Measurements from ENCODE around the gene MED15. TPM values are rescaled to one million over a fixed set of nuclear protein-coding genes. Genes with fewer than 3 reads are reported as not detected.

MED15 gene
- total RNA-seq, 1 experiment from 2014 or later, result 14.7 TPM

DNA sequence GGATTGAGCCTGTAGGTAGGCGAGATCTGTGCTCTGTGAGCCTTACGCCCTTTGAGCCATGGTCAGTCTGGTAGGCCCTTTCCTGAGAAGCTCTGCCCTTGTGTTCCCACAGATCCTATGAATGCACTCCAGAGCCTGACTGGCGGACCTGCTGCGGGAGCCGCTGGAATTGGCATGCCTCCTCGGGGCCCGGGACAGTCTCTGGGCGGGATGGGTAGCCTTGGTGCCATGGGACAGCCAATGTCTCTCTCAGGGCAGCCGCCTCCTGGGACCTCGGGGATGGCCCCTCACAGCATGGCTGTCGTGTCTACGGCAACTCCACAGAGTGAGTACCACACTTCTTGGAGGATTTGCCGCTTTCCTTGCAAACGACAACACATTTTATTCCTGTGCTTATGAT is 47.4 kb downstream of the MED15 start:
- Histone ChIP-seq H3K9me3 (replicated peaks) (peaks cover 6% of the 10 kb centered on the region; the same call in 1 of the 2 replicates), H3K27me3 (no peaks in the 10 kb centered on the region), H3K4me1 (no peaks in the 10 kb centered on the region), H3K4me3 (no peak overlapping the region), H3K27ac (no peak overlapping the region), H3K36me3 (peaks cover 64% of the 10 kb centered on the region)
- DNase-seq, result no peak

DNA sequence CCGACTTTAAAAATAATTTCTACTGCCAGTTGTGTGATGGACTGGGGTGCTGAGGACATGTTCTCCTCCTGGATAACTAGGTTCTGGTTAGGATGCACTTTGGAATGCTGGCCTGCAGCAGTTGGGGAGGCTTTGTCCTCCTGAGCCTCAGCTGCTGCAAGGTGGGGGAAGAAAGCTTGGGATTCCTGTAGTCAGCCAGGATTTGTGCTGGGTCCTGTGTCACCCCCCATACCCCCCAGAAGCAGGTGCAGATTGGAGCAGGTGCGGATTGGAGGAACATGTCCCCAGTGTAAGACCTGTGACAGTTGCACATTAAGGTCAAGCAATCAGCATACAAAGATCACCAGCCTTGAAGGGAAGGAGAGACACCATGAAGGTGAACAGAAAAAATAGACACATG is 51.1 kb downstream of the MED15 start:
- H3K36me3 ChIP-seq, result peaks cover 47% of the 10 kb centered on the region
- H3K4me3 ChIP-seq, result no peak overlapping the region
- no peaks in the 10 kb centered on the region for H3K4me1 ChIP-seq
- H3K9me3 ChIP-seq (replicated peaks), result peaks cover 6% of the 10 kb centered on the region; the same call in 1 of the 2 replicates
- no peak overlapping the region for H3K27ac ChIP-seq
- no peak for DNase-seq
- H3K27me3 ChIP-seq, result no peaks in the 10 kb centered on the region

DNA sequence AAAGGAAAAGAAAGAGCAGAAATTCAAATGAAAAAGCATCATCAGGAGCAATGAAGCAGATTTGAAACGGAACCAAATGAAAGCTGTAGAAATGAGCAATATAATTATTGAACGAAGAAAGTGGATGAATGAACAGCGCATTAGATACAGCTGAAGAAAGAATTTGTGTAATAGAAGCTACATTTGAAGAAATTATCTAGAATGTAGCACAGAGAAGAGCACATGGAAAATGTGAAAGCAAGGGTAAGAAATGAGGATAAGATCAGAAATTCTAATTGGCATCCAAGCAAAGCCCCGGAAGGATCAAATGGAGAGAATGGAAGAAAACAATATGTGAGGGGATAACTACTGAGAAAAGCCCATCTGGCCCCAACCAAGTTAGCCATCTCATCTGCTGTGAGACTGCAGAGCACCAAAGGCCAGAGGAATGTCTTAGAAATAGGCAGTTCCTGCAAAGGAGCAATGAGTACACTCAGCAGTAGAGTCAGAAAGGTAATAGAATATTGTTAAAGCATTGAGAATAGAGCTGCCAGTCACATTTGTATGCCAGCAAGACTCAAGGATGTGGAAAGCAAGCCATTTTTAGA is 51.9 kb downstream of the MED15 start:
- no peak overlapping the region for H3K4me3 ChIP-seq
- H3K9me3 ChIP-seq (replicated peaks), result peaks cover 6% of the 10 kb centered on the region; the same call in 1 of the 2 replicates
- no peak for DNase-seq
- peaks cover 46% of the 10 kb centered on the region for H3K36me3 ChIP-seq
- no peak overlapping the region for H3K27ac ChIP-seq
- H3K27me3 ChIP-seq, result no peaks in the 10 kb centered on the region
- H3K4me1 ChIP-seq, result no peaks in the 10 kb centered on the region

DNA sequence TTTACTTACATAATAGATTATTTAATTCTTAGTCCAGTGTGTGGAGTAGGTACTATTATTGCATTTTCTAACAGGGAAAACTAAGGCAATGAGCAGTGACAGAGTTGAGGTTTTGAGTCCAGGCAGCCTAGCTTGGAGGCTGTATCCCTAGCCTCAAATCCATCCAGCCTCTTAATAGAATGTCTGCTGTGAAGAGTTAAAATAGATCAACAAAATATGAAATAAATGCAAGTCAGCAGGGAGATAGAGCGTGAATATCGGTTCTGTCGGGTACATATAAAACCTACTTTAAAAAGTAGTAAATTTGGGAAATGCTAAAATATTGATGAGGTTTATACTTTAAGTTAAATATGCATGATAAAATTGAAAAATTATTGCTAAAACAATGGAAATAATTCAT is 53.3 kb downstream of the MED15 start:
- no peak overlapping the region for H3K27ac ChIP-seq
- H3K4me3 ChIP-seq, result no peak overlapping the region
- no peaks in the 10 kb centered on the region for H3K4me1 ChIP-seq
- H3K27me3 ChIP-seq, result no peaks in the 10 kb centered on the region
- peaks cover 52% of the 10 kb centered on the region for H3K36me3 ChIP-seq
- H3K9me3 ChIP-seq (replicated peaks), result peaks cover 6% of the 10 kb centered on the region; the same call in 1 of the 2 replicates
- DNase-seq, result no peak

DNA sequence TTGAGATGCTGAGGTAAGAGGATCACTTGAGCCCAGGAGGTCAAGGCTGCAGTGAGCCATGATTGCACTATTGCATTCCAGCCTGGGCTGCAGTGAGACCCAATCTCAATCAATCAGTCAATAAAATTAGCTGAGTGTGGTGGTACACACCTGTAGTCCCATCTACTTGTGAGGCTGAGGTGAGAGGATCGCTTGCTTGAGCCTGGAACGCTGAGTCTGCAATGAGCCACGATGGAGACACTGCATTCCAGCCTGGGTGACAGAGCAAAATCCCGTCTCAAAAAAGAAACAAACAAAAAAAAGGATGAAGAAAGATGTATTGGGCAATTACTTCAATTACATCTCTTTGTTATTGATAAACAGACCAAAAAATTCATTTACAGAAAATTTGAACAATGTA is 54.5 kb downstream of the MED15 start:
- no peaks in the 10 kb centered on the region for H3K27me3 ChIP-seq
- H3K4me3 ChIP-seq, result no peak overlapping the region
- H3K27ac ChIP-seq, result no peak overlapping the region
- peaks cover 6% of the 10 kb centered on the region; the same call in 1 of the 2 replicates for H3K9me3 ChIP-seq (replicated peaks)
- no peak for DNase-seq
- H3K36me3 ChIP-seq, result peaks cover 49% of the 10 kb centered on the region
- H3K4me1 ChIP-seq, result no peaks in the 10 kb centered on the region

DNA sequence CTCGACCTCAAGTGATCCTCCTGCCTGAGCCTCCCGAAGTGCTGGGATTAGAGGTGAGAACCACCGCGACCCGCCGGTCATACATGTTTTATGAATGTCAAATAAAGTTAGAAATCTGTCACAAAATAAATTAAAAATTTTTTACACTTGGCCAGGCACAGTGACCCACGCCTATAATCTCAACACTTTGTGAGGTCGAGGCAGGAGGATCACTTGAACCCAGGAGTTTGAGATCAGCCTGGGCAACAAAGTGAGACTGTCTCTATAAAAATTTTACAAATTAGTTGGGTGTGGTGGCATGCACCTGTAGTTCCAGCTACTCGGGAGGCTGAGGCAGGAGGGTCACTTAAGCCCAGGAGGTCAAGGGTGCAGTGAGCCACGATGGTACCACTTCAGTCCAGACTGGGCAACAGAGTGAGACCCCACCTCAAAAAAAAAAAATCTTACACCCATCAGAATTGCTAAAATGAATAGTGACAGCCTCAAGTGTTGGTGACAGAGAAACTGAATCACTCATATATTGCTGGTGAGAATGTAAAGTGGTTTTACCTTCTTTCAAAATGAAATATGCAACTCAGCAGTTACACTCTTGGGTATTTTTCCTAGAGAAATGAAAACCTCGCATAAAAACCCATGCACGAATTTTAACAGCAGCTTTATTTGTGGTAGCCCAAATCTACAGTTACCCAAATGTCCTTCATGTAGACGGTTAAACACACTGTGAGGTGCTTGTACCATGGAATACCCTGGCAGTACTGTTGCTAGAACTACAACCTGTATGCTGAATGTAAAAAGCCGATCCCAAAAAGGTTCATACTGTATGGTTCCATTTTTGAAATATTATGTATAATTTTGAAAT is 55.4 kb downstream of the MED15 start:
- peaks cover 6% of the 10 kb centered on the region; the same call in 1 of the 2 replicates for H3K9me3 ChIP-seq (replicated peaks)
- H3K27me3 ChIP-seq, result no peaks in the 10 kb centered on the region
- no peak overlapping the region for H3K27ac ChIP-seq
- peaks cover 50% of the 10 kb centered on the region for H3K36me3 ChIP-seq
- H3K4me1 ChIP-seq, result no peaks in the 10 kb centered on the region
- no peak overlapping the region for H3K4me3 ChIP-seq
- no peak for DNase-seq

DNA sequence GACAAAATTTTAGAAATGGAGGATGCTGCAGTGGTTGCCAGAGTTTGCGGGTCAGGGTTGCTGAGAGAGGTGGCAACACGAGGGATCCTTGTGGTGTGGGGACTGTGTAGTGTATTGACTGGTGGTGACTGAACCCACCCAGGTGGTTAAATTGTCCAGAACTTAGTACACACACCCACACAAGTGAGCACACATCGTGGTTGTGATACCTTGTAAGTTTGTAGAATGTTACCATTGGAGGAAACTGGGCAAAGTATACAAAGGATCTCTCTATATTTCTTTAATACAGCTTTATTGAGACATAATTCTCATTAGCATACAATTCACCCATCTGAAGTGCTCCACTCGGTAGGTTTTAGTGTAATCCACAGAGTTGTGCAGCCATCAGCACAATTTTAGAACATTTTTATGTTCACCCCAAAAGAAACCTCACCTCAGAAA is 56.1 kb downstream of the MED15 start:
- DNase-seq, result no peak
- Histone ChIP-seq H3K9me3 (replicated peaks) (peaks cover 6% of the 10 kb centered on the region; the same call in 1 of the 2 replicates), H3K4me3 (no peak overlapping the region), H3K4me1 (no peaks in the 10 kb centered on the region), H3K27ac (no peak overlapping the region), H3K27me3 (no peaks in the 10 kb centered on the region), H3K36me3 (peaks cover 49% of the 10 kb centered on the region)

DNA sequence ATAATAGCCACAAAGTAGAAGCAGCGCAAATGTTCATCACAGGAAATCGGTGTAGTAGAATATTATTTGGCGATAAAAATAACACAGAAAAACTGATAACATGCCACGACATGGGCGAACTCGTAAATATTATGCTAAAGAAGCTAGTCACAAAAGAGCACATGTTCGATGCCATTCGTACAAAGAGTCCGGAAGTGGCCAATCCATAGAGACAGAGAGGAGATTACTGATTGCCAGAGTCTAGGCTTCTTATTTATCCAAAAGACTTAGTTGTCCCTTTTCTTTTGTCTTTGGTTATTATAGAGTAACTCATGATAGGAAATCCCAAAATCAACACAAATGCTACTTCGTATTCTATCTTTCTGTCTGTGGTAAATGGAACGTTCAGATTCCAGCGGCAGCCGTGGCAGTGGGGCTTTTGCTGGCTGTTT is 56.5 kb downstream of the MED15 start:
- Histone ChIP-seq H3K27ac (no peak overlapping the region), H3K9me3 (replicated peaks) (peaks cover 6% of the 10 kb centered on the region; the same call in 1 of the 2 replicates), H3K4me3 (no peak overlapping the region), H3K4me1 (no peaks in the 10 kb centered on the region; the same call in 1 of the 2 replicates), H3K27me3 (no peaks in the 10 kb centered on the region), H3K36me3 (peaks cover 45% of the 10 kb centered on the region)
- no peak for DNase-seq

DNA sequence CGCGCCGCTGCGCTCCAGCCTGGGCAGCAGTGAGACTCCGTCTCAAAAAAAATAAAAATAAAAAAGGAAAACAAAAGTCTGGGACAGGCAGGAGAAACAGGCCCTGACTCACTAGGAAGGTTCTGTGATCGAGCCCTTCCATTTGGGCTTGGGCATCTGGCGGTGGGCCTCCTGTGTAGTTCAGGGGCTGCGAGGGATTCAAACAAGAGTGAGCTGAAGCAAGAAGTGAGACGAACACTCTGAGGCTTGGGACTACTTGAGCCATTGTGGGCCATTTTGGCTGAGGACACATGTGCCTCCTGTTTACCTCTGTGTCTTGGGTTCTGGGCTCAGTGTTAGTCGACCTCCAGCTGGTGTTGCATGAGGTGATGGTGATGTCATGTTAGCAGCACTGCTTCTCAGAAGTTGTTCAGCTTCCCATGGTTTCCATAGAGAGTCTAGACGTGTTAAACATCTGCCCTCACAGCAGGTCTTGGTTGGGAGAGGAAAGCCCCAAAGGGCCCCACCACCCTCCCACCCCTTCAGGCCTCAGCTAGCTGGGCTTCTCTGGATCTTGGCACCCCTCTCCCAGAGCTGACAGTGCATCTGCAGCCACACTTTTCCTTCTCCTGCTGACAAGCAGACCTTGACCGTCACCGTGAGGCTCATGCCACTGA is 57.8 kb downstream of the MED15 start:
- H3K27ac ChIP-seq, result no peak overlapping the region
- H3K4me1 ChIP-seq, result peaks cover 3% of the 10 kb centered on the region; the same call in 1 of the 2 replicates
- DNase-seq, result no peak
- H3K9me3 ChIP-seq (replicated peaks), result no peaks in the 10 kb centered on the region
- H3K27me3 ChIP-seq, result no peaks in the 10 kb centered on the region
- no peak overlapping the region for H3K4me3 ChIP-seq
- peaks cover 35% of the 10 kb centered on the region for H3K36me3 ChIP-seq

DNA sequence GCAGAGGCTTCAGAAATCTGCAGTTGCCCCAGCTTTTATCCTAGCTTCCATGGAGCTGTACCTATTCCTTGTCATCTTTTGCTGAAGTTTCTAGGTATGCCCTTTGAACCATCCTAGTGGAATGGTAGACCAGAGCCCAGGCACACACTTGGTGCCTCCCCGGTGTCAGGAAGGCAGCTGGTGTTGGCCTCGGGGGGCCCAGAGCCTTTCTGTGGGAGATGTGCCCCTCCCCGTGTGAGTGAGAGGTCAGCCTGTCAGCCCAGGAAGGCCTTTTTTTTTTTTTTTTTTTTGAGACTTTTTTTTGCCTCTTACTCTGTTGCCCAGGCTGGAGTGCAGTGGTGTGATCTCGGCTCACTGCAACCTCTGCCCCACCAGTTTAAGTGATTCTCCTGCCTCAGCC is 58.4 kb downstream of the MED15 start:
- Histone ChIP-seq H3K27ac (no peak overlapping the region), H3K36me3 (peaks cover 36% of the 10 kb centered on the region)
- no peak for DNase-seq

DNA sequence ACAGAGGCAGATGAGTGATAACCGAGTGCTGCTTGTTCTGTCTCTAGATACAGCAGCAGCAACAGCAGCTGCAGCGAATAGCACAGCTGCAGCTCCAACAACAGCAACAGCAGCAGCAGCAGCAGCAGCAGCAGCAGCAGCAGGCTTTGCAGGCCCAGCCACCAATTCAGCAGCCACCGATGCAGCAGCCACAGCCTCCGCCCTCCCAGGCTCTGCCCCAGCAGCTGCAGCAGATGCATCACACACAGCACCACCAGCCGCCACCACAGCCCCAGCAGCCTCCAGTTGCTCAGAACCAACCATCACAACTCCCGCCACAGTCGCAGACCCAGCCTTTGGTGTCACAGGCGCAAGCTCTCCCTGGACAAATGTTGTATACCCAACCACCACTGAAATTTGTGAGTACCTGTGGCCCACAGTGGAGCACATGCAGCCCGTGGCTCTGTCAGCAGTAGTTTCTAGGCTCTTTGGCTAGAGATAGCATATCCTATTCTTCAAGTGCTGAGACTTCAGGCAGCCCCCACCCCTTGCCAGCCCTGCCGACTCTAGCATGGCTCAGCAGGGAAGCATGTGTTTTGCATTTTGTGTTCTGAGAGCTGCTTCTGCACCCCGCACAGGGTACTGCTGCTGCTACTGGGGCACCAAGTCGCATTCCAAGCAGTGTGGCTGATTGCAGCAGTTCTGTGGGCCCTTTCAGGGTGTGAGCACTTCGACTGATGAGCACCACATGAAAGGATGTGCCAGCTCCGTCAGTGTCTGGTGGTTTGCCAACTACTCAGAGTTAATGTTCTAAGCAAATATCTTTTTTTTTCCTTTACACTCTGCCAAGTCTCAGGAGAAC is 59.2 kb downstream of the MED15 start:
- H3K36me3 ChIP-seq, result peaks cover 41% of the 10 kb centered on the region
- H3K4me1 ChIP-seq, result peaks cover 3% of the 10 kb centered on the region; the same call in 1 of the 2 replicates
- H3K27ac ChIP-seq, result no peak overlapping the region
- H3K9me3 ChIP-seq (replicated peaks), result no peaks in the 10 kb centered on the region
- no peaks in the 10 kb centered on the region for H3K27me3 ChIP-seq
- no peak for DNase-seq
- no peak overlapping the region for H3K4me3 ChIP-seq

More for the DNA sequence above, 58.4 kb downstream of the MED15 start:
- Histone ChIP-seq H3K4me1 (peaks cover 3% of the 10 kb centered on the region; the same call in 1 of the 2 replicates), H3K9me3 (replicated peaks) (no peaks in the 10 kb centered on the region), H3K4me3 (no peak overlapping the region), H3K27me3 (no peaks in the 10 kb centered on the region)

DNA sequence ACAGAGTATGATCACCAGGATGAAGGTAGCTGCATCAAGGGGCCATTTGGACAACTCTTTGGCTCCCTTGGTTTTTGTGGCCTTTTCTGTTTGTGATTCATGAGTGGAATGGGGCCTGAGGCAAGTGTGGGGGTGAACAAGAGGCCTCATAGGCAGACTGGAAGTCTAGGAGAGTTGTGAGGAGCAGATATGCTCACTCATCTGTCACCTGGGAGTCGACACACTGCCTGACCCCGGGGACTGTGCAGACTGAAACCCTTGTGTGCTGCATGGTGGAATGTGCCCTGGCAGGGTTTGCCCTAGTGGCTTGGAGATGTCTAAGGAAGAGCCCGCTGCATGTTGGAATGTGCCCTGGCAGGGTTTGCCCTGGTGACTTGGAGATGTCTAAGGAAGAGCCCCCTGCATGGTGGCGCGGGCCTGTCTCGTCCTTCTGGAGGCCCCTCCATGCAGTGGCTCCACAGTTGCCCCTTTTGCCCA is 60.0 kb downstream of the MED15 start:
- Histone ChIP-seq H3K4me1 (peaks cover 3% of the 10 kb centered on the region; the same call in 1 of the 2 replicates), H3K27me3 (no peaks in the 10 kb centered on the region), H3K27ac (no peak overlapping the region), H3K36me3 (peaks cover 49% of the 10 kb centered on the region), H3K9me3 (replicated peaks) (no peaks in the 10 kb centered on the region), H3K4me3 (no peak overlapping the region)
- DNase-seq, result no peak

DNA sequence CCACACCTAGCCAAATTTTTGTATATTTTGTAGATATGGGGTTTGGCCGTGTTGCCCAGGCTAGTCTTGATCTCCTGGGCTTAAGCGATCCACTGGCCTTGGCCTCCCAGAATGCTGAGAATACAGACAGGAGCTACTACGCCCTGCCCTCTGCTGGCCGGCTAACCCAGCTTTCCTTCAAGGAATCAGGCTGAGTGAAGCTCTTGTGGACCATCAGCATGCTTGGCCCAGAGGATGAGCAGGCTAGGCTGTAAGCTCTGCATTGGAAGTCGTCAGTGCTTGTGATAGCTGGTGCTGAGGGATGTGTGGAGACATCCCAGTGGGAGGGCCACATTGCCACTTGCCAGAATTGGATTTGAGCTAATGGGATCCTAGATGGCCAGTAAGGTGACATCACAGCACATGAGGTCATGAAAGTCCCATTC is 60.6 kb downstream of the MED15 start:
- Histone ChIP-seq H3K4me3 (no peak overlapping the region), H3K27me3 (no peaks in the 10 kb centered on the region), H3K4me1 (peaks cover 3% of the 10 kb centered on the region; the same call in 1 of the 2 replicates), H3K36me3 (peaks cover 54% of the 10 kb centered on the region), H3K9me3 (replicated peaks) (no peaks in the 10 kb centered on the region), H3K27ac (no peak overlapping the region)
- no peak for DNase-seq

DNA sequence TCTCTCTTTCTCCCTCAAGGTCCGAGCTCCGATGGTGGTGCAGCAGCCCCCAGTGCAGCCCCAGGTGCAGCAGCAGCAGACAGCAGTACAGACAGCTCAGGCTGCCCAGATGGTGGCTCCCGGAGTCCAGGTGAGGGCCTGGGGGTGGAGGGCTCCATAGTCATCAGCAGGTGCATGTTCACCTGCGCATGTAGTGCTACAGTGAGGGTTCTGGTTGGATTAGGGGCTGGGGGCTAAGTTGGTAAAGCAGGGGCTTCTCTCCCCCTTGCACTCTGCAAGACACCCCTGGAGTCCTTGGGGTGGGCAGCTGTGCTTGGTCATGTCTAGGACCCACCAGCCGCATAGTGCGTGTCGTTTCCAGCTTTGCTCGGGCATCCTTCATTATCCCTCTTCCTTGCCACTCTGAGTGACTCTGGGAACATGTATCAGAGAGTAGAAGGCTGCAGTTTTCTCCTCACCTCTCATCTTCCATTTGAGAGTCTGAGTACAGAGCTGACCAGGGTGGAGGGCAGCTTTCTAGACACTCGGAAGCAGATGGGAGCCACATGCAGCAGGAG is 61.2 kb downstream of the MED15 start:
- peaks cover 3% of the 10 kb centered on the region; the same call in 1 of the 2 replicates for H3K4me1 ChIP-seq
- H3K9me3 ChIP-seq (replicated peaks), result no peaks in the 10 kb centered on the region
- no peaks in the 10 kb centered on the region for H3K27me3 ChIP-seq
- no peak for DNase-seq
- no peak overlapping the region for H3K27ac ChIP-seq
- no peak overlapping the region for H3K4me3 ChIP-seq
- H3K36me3 ChIP-seq, result peaks cover 58% of the 10 kb centered on the region

Measured in SJCRH30 (cell line).